Tibial nerve (tissue), 4 donors: ENCODE data around the gene GPHA2.

Experiments used
- EP300 ChIP-seq, 2 donors: sonication (generic); formaldehyde crosslinking; IDR thresholded peaks; one replicate each; pipeline ENCODE4 v1.6.1; 2017; ENCODE audit warnings: antibody characterized with exemption in 2 of 2, mild to moderate bottlenecking in 1 of 2
- POLR2A ChIP-seq, 2 donors: fragments of 450-650 bp; IDR thresholded peaks; one replicate each; pipeline ENCODE4 v1.6.1; 2017; ENCODE audit warnings: antibody characterized with exemption in 2 of 2, mild to moderate bottlenecking in 2 of 2, moderate library complexity in 2 of 2
- TF ChIP-seq, protein P1 (sequence below), 5 experiments: fragments of 200-600 bp in 3 of 5; fragments of 450-650 bp in 2 of 5; sonication (generic) in 3 of 5; IDR thresholded peaks; one replicate each; pipeline ENCODE4 v1.5.1; 2016 to 2019; ENCODE audit warnings: antibody characterized with exemption in 5 of 5, mild to moderate bottlenecking in 3 of 5, moderate library complexity in 2 of 5

DNA sequence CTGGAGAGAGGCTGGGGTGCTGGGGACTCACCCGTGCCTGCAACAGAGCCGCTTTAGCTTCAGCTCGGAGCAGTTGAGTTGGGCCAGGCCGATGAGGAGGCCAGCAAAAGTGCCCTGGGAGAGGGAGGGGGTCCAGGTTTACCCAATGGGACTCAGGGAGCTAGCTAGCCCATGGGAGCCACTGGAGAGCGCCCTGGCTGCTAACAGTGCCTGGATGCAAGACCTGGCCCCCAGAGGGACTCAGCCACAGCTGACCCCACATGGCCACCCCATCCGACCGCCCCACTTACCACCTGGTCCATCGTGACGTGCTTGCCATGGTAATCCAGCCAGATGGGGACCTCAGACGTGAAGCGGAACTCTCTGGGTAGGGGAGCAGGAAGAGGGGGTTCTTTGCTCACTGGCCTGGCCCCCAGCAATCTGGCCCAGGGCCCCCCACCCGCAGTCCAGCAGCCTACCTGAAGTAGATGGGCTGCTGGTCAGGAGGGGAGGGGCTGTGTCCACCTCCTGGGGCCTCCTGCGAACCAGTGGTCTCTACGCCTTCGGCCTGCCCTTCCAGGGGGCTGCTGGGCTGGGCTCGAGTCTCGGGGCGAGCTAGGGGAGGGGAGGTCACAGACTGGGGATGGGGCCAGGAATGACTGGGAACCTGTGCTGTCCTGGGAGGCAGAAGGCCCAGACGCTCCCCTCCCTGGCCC, 38.2 kb downstream of the GPHA2 start:
- TF ChIP-seq, protein P1, sequence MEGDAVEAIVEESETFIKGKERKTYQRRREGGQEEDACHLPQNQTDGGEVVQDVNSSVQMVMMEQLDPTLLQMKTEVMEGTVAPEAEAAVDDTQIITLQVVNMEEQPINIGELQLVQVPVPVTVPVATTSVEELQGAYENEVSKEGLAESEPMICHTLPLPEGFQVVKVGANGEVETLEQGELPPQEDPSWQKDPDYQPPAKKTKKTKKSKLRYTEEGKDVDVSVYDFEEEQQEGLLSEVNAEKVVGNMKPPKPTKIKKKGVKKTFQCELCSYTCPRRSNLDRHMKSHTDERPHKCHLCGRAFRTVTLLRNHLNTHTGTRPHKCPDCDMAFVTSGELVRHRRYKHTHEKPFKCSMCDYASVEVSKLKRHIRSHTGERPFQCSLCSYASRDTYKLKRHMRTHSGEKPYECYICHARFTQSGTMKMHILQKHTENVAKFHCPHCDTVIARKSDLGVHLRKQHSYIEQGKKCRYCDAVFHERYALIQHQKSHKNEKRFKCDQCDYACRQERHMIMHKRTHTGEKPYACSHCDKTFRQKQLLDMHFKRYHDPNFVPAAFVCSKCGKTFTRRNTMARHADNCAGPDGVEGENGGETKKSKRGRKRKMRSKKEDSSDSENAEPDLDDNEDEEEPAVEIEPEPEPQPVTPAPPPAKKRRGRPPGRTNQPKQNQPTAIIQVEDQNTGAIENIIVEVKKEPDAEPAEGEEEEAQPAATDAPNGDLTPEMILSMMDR (IDR thresholded peaks at IDR 0.05): no peak
- TF ChIP-seq POLR2A (IDR thresholded peaks at IDR 0.05): no peak
- no peak for TF ChIP-seq EP300 (IDR thresholded peaks at IDR 0.05)
